ENCODE measurements around the gene ZFYVE19. TPM values are rescaled to one million over a fixed set of nuclear protein-coding genes. Genes with fewer than 3 reads are reported as not detected.

ZFYVE19 gene
- total and polyA plus RNA-seq, 2 of the 4 experiments (the other 2 are of a cell fraction): 22.6 to 29.6 TPM

DNA sequence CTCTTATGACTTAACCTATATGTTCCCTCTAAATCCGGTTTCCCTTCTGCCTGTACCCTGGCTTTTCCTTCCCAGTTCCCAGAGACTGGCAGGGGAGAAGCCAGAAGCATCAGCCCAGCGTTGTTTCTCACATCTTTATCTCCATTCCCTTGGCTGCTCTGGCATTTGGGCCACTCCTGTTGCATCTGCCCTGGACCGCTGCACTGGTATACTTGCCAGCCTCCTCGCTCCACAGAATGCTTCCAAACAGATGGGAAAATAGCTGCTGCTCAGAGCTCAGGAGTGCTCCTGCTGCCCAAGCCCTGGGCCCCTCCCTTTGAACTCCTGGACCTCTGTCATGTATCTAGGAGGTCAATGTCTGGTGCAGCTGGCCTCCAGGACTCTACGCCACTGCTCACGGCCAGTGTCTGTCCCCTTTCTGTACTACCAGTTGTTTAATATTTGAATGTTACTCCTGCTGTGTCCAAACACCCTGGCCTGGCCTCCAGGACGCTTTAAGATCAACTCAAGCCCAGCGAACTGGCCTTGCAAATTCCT is 43.8 kb downstream of the ZFYVE19 start:
- no peak overlapping the region for H2AK5ac ChIP-seq (ENCODE audit: low read depth, low read length)
- POLR2A ChIA-PET (ENCODE audit: unreplicated experiment): no interaction called here
- H3K4me3 ChIP-seq (ENCODE audit: insufficient read depth, low read depth, low read length): no peak overlapping the region
- dilution Hi-C loops (cut with HindIII; ENCODE audit: low sequenced_read_pairs, unreplicated experiment): no loop called here
- no peak overlapping the region for H2AK9ac ChIP-seq (replicated peaks; ENCODE audit: low read depth, low read length, poor library complexity)
- ATAC-seq (ENCODE audit: low read depth) (no peak), DNase-seq (no peak)
- H3K9me1 ChIP-seq (ENCODE audit: insufficient read depth, low read length): no peaks in the 10 kb centered on the region
- no peak overlapping the region for H3K9ac ChIP-seq (ENCODE audit: low read depth, low read length)
- no TSS peak for BruUV-seq (replicated peaks)
- H4K5ac ChIP-seq (ENCODE audit: low read depth, low read length): no peak overlapping the region
- no peak overlapping the region for H3K14ac ChIP-seq (replicated peaks; ENCODE audit: low read depth, low read length)
- no peak overlapping the region for H4K91ac ChIP-seq (ENCODE audit: insufficient read depth, low read depth, low read length)
- no peak overlapping the region for H3K27ac ChIP-seq (ENCODE audit: insufficient read depth, low read length)
- H3K4me2 ChIP-seq (ENCODE audit: low read depth, low read length): no peak overlapping the region
- H3K4me1 ChIP-seq (ENCODE audit: control insufficient read depth, insufficient read depth, low read length): no peaks in the 10 kb centered on the region
- WGBS, 2 experiments (ENCODE audit: extremely low coverage in 2 of 2, insufficient read length in 1 of 2): 77% methylated on average over 3 of the region's 8 CpGs; no CpG with 5 or more reads in 1 of the 2 experiments
- TF ChIP-seq, protein P1, sequence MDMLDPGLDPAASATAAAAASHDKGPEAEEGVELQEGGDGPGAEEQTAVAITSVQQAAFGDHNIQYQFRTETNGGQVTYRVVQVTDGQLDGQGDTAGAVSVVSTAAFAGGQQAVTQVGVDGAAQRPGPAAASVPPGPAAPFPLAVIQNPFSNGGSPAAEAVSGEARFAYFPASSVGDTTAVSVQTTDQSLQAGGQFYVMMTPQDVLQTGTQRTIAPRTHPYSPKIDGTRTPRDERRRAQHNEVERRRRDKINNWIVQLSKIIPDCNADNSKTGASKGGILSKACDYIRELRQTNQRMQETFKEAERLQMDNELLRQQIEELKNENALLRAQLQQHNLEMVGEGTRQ (IDR thresholded peaks at IDR 0.05; ENCODE audit: low read depth, low read length): no peak
- TF ChIP-seq SMC3 (IDR thresholded peaks at IDR 0.05; ENCODE audit: low read depth, low read length) (no peak), RFX5 (IDR thresholded peaks at IDR 0.05; ENCODE audit: low read depth, low read length) (no peak), MAZ (IDR thresholded peaks at IDR 0.05; ENCODE audit: borderline replicate concordance, low read depth, low read length) (no peak), MAFK (IDR thresholded peaks at IDR 0.05; ENCODE audit: low read depth, low read length) (no peak), MXI1 (IDR thresholded peaks at IDR 0.05; ENCODE audit: borderline replicate concordance, low read depth, low read length) (no peak), CEBPB (IDR thresholded peaks at IDR 0.05; ENCODE audit: low read depth, low read length) (no peak)
- TF ChIP-seq, protein P2, sequence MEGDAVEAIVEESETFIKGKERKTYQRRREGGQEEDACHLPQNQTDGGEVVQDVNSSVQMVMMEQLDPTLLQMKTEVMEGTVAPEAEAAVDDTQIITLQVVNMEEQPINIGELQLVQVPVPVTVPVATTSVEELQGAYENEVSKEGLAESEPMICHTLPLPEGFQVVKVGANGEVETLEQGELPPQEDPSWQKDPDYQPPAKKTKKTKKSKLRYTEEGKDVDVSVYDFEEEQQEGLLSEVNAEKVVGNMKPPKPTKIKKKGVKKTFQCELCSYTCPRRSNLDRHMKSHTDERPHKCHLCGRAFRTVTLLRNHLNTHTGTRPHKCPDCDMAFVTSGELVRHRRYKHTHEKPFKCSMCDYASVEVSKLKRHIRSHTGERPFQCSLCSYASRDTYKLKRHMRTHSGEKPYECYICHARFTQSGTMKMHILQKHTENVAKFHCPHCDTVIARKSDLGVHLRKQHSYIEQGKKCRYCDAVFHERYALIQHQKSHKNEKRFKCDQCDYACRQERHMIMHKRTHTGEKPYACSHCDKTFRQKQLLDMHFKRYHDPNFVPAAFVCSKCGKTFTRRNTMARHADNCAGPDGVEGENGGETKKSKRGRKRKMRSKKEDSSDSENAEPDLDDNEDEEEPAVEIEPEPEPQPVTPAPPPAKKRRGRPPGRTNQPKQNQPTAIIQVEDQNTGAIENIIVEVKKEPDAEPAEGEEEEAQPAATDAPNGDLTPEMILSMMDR (conservative IDR thresholded peaks at IDR 0.05; ENCODE audit: low read depth, low read length): no peak
- CTCF ChIA-PET: interaction anchor here (1.2 to 2.3 kb wide), 2 partner anchors 8 to 41 kb away, joined by 3 to 7 read pairs; no protein-coding TSS in a partner anchor
- H2BK5ac ChIP-seq (ENCODE audit: low read depth, low read length, poor library complexity, severe bottlenecking): no peak overlapping the region
- no peak overlapping the region for H4K8ac ChIP-seq (ENCODE audit: low read depth in 2 of 2, low read length in 2 of 2)
- no peaks in the 10 kb centered on the region for H3K36me3 ChIP-seq (ENCODE audit: control insufficient read depth, insufficient read depth, low read length)
- intact Hi-C loops (cut with micrococcal nuclease): no loop called here
- no peak overlapping the region for H3K23ac ChIP-seq (ENCODE audit: low read depth, low read length)
- H2AFZ ChIP-seq (replicated peaks; ENCODE audit: low read length, poor library complexity): no peak overlapping the region
- no peaks in the 10 kb centered on the region for H3K79me1 ChIP-seq (ENCODE audit: low read depth in 1 of 2, low read length in 2 of 2)
- no peaks in the 10 kb centered on the region for H3K9me3 ChIP-seq (ENCODE audit: control insufficient read depth, insufficient read depth, low read length)
- H2BK120ac ChIP-seq (ENCODE audit: low read depth, low read length): no peak overlapping the region
- no peak overlapping the region for H3K4ac ChIP-seq (ENCODE audit: low read depth, low read length)
- no peak overlapping the region for H2BK15ac ChIP-seq (ENCODE audit: low read depth, low read length)
- H4K20me1 ChIP-seq (ENCODE audit: insufficient read depth, low read length): no peaks in the 10 kb centered on the region; the same call in 1 of the 2 replicates
- H2BK20ac ChIP-seq (ENCODE audit: low read depth, low read length): no peak overlapping the region
- no peak overlapping the region for H3K18ac ChIP-seq (ENCODE audit: low read depth, low read length)
- in situ Hi-C loops (cut with MboI; ENCODE audit: low sequenced_read_pairs): no loop called here
- H3K27me3 ChIP-seq (ENCODE audit: control insufficient read depth, insufficient read depth, low read length): peaks cover 23% of the 10 kb centered on the region
- H3K56ac ChIP-seq (ENCODE audit: extremely low read depth, insufficient read depth, low read length): no peak overlapping the region
